GM19099 (cell line): ENCODE data around the gene TRIAP1.

Experiments used
- POLR2A ChIP-seq: IDR thresholded peaks from 3 replicates; pipeline ENCODE4 v1.6.1; 2011; ENCODE audit warnings: low read depth; ENCODE audit not compliant: insufficient read length; ENCODE audit errors: extremely low read depth

TRIAP1 gene

GRCh38 chr12:120417917-120418580, 28.1 kb downstream of the TRIAP1 start:
- TF ChIP-seq POLR2A = no peak

- TF ChIP-seq POLR2A = no peak
Observed at GRCh38 chr12:120416490-120417216, 29.5 kb downstream of the TRIAP1 start.

GRCh38 chr12:120413901-120414695, 32.1 kb downstream of the TRIAP1 start:
- no peak for TF ChIP-seq POLR2A

GRCh38 chr12:120412421-120412820, 33.8 kb downstream of the TRIAP1 start:
- TF ChIP-seq POLR2A = no peak

GRCh38 chr12:120408771-120409170, 37.4 kb downstream of the TRIAP1 start:
- no peak for TF ChIP-seq POLR2A

GRCh38 chr12:120406553-120406952, 39.6 kb downstream of the TRIAP1 start:
- no peak for TF ChIP-seq POLR2A

- TF ChIP-seq POLR2A = no peak
Observed at GRCh38 chr12:120406069-120406468, 40.1 kb downstream of the TRIAP1 start.

- no peak for TF ChIP-seq POLR2A
Observed at GRCh38 chr12:120404271-120404670, 41.9 kb downstream of the TRIAP1 start.

GRCh38 chr12:120403869-120404268, 42.3 kb downstream of the TRIAP1 start:
- no peak for TF ChIP-seq POLR2A

GRCh38 chr12:120402217-120402616, 44.0 kb downstream of the TRIAP1 start:
- TF ChIP-seq POLR2A = no peak

- no peak for TF ChIP-seq POLR2A
Observed at GRCh38 chr12:120399531-120399930, 46.7 kb downstream of the TRIAP1 start.

- no peak for TF ChIP-seq POLR2A
Observed at GRCh38 chr12:120397824-120398540, 48.2 kb downstream of the TRIAP1 start.

- TF ChIP-seq POLR2A = no peak
Observed at GRCh38 chr12:120394483-120395367, 51.5 kb downstream of the TRIAP1 start.
